ENCODE results near the gene TNFRSF4.
A peak's percentile ranks its signal among the peaks of the same experiment; 100 is the strongest.

TNFRSF4 gene

GRCh38 chr1:1166642-1167397 is 47.1 kb downstream of the TNFRSF4 start:
- no peak for DNase-seq

- DNase-seq = peak; percentile 50
Observed at GRCh38 chr1:1165900-1166421, 48.0 kb downstream of the TNFRSF4 start.

GRCh38 chr1:1165485-1165884 is 48.5 kb downstream of the TNFRSF4 start:
- DNase-seq = peak; percentile 50

GRCh38 chr1:1164701-1165451 is 49.1 kb downstream of the TNFRSF4 start:
- peak; percentile 89 for DNase-seq

- no peak for DNase-seq
Observed at GRCh38 chr1:1164361-1164700, 49.6 kb downstream of the TNFRSF4 start.

GRCh38 chr1:1163538-1164070 is 50.3 kb downstream of the TNFRSF4 start:
- no peak for DNase-seq

- no peak for DNase-seq
Observed at GRCh38 chr1:1162597-1163537, 51.1 kb downstream of the TNFRSF4 start.

GRCh38 chr1:1161683-1162079 is 52.3 kb downstream of the TNFRSF4 start:
- no peak for DNase-seq
